Lung (tissue), 12 donors: ENCODE data around the gene ZIC2. TPM values are rescaled to one million over a fixed set of nuclear protein-coding genes. Genes with fewer than 3 reads are reported as not detected.

ENCODE experiments used
- ATAC-seq: fragments of 200-7000 bp; cut with Tn5 transposase; one replicate; pipeline ENCODE4 v1.9.1; 2020; ENCODE audit warnings: moderate number of reproducible peaks; ENCODE audit not compliant: insufficient read depth, low FRiP score
- DNase-seq, 3 donors: peaks; one replicate each; pipeline ENCODE4 v3.0.0-alpha.2; 2013 to 2017
- H3K27ac ChIP-seq, 2 donors: one replicate each; pipeline ENCODE4 v1.5.1; 2013; ENCODE audit warnings: mild to moderate bottlenecking in 2 of 2, moderate library complexity in 2 of 2, control low read depth in 1 of 2, inconsistent platforms in 1 of 2, low read depth in 1 of 2, low read length in 1 of 2
- H3K27me3 ChIP-seq, 3 donors: one replicate each; pipeline ENCODE4 v1.5.1; 2013; ENCODE audit warnings: low read length in 2 of 3; ENCODE audit not compliant: control insufficient read depth in 3 of 3, insufficient read depth in 3 of 3
- H3K36me3 ChIP-seq, 4 donors: one replicate each; pipeline ENCODE4 v1.5.1; 2013; ENCODE audit warnings: low read length in 4 of 4, mild to moderate bottlenecking in 1 of 4, moderate library complexity in 1 of 4; ENCODE audit not compliant: control insufficient read depth in 4 of 4, insufficient read depth in 4 of 4
- H3K4me1 ChIP-seq, 5 donors: one replicate each; pipeline ENCODE4 v1.5.1; 2013; ENCODE audit warnings: low read length in 5 of 5, mild to moderate bottlenecking in 2 of 5, moderate library complexity in 1 of 5; ENCODE audit not compliant: control insufficient read depth in 5 of 5, insufficient read depth in 5 of 5
- H3K4me3 ChIP-seq: one replicate; pipeline ENCODE4 v1.5.1; 2013; ENCODE audit warnings: mild to moderate bottlenecking, control low read depth, moderate library complexity
- H3K9ac ChIP-seq, 2 donors: one replicate each; pipeline ENCODE4 v1.5.1; 2013; ENCODE audit warnings: low read length in 2 of 2, control low read depth in 1 of 2; ENCODE audit not compliant: insufficient read depth in 1 of 2
- H3K9me3 ChIP-seq, 4 donors: one replicate each; pipeline ENCODE4 v1.5.1; 2013; ENCODE audit warnings: low read length in 3 of 4, mild to moderate bottlenecking in 1 of 4, moderate library complexity in 1 of 4; ENCODE audit not compliant: control insufficient read depth in 4 of 4, insufficient read depth in 3 of 4
- WGBS, 2 donors: extraction: QIAGEN DNeasy Blood & Tissue Kit; methylation state at CpG; one replicate each; pipeline ENCODE4 v1.1.7; 2013; 5-methylcytosine and 5-hydroxymethylcytosine counted together
- polyA plus RNA-seq, 2 donors: library from polyadenylated mRNA; stranded (reverse); fragments of 200-250 nt; gene quantifications; one replicate each; pipeline ENCODE4 v1.2.1, GENCODE V29; 2013
- total RNA-seq, 2 donors: library from RNA; depleted of rRNA in 1 of 2; stranded (reverse); fragments of >200 nt in 1 of 2; gene quantifications; one replicate each; pipeline ENCODE4 v1.2.1, GENCODE V29; 2014 to 2021
- TF ChIP-seq, protein P1 (sequence below): IDR thresholded peaks from 2 replicates; pipeline ENCODE4 v1.5.1; 2012; ENCODE audit warnings: mild to moderate bottlenecking; ENCODE audit errors: control extremely low read depth, extremely low read depth
- donor health status: control.
- donor health status: control.
- donor health status: Bipolar disorder and iron deficiency.
- donor health status: healthy.
- donor health status: DM: yes; HTN: yes; CAD: no.

The ZIC2 gene
- total and polyA plus RNA-seq, 4 donors = 0.06 TPM; not detected in 3

DNA sequence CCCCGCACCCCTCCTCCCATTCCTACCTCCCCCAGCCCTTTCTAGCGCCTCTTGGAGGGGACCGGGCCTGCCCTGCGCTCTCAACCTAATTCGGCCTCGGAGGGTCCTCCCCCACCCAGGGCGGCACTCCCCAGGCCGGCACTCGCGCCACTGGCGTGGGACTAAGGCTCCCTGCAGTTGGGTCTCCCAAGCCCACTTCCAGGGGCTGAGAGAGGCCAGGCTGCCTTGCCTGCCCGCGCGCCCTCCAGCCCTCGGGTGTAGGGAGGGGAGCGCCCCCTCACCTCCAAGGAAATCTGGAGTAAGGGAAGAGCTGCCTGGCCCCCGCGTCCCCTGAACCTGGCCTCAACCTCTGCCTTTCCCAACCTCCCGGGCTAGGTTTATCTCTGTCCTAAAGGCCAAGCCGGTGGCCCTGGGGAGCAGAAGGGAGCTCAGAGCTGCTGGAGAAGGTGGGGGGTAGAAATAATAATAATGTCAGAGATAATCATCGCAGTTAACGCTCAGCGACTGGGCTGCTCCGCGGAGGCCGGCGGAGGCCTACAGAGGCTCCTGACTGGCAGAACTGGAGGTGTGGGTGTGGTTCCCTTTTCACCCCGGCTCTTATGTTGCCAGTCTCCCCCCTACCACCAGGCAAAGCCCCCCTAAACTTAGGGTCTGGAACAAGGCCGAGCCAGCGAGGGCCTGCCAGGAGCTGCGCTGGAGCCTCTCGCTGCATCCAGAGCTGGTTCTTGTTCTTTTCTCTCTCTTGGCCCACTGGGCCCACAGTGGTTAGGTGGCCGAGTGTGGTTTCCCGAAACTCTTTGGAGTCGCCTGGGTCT lies 9.6 kb downstream of the ZIC2 start:
- Histone ChIP-seq H3K4me1 (peaks cover 0 to 6% (median 0%) of the 10 kb centered on the region in 5 donors), H3K27ac (no peak overlapping the region), H3K27me3 (peaks cover 6 to 99% (median 98%) of the 10 kb centered on the region in 3 donors), H3K9me3 (peaks cover 0 to 8% (median under 1%) of the 10 kb centered on the region in 4 donors), H3K4me3 (no peak overlapping the region), H3K36me3 (no peaks in the 10 kb centered on the region), H3K9ac (no peak overlapping the region)
- ATAC-seq = no peak
- TF ChIP-seq, protein P1, sequence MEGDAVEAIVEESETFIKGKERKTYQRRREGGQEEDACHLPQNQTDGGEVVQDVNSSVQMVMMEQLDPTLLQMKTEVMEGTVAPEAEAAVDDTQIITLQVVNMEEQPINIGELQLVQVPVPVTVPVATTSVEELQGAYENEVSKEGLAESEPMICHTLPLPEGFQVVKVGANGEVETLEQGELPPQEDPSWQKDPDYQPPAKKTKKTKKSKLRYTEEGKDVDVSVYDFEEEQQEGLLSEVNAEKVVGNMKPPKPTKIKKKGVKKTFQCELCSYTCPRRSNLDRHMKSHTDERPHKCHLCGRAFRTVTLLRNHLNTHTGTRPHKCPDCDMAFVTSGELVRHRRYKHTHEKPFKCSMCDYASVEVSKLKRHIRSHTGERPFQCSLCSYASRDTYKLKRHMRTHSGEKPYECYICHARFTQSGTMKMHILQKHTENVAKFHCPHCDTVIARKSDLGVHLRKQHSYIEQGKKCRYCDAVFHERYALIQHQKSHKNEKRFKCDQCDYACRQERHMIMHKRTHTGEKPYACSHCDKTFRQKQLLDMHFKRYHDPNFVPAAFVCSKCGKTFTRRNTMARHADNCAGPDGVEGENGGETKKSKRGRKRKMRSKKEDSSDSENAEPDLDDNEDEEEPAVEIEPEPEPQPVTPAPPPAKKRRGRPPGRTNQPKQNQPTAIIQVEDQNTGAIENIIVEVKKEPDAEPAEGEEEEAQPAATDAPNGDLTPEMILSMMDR = no peak
- peak in 1 of 3 donors; percentile 1 for DNase-seq
- WGBS, 2 donors = 8 to 12% methylated on average over 35 of the region's 35 CpGs

DNA sequence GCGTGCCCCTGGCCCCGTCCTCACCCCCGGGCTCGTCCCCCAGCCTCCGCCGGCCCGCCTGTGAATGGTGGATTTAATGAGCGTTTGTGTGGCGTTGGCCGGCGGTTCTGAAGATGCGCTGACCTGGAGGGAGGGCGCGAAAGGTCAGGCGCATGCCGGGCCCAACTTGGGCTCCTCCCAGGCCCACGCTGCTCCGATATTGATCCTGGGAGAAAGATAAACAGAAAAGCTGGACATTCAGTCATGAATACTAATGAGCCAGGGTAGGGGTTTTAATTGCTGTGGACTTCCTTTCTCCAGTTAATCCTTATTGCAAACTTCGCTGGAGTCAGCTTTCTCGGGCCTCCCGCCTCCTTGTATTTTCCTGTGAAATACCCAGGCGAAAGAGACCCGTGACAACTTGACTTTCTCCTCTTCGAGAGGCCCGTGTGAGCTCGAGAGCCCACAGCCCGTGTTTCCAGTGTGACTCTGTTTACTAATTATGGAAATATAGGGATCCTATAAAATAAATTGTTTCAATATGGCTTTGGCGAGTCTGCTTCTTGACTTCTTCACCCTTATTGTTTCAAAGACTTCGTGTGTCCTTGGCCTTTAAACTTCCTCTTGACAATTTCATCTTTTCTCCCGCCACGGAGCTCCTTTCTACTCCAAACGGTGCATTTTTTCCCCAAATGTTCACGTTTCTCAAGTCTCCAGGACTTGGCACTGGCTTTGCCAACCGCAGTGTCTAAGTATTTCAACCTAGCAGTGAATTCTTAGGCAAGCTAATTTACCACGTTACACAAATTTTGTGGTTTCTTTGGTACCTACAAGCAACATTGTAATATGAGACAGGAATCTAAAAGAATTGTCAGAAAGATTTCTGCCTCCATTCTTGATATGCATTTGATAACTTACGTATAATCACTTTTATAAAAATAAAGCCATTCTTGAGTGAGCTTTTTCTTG lies 10.5 kb downstream of the ZIC2 start:
- no peak overlapping the region for H3K9ac ChIP-seq
- no peak overlapping the region for H3K4me3 ChIP-seq
- peaks cover 0 to 9% (median 0%) of the 10 kb centered on the region in 5 donors for H3K4me1 ChIP-seq
- no peaks in the 10 kb centered on the region for H3K36me3 ChIP-seq
- DNase-seq (peak in 2 of 3 donors; percentile 10 to 43), ATAC-seq (no peak)
- H3K27ac ChIP-seq = no peak overlapping the region
- peaks cover 0 to 13% (median 1%) of the 10 kb centered on the region in 4 donors for H3K9me3 ChIP-seq
- WGBS, 2 donors = 8 to 14% methylated on average over 36 of the region's 36 CpGs
- peaks cover 5 to 99% (median 98%) of the 10 kb centered on the region in 3 donors for H3K27me3 ChIP-seq
- TF ChIP-seq, protein P1 = no peak

DNA sequence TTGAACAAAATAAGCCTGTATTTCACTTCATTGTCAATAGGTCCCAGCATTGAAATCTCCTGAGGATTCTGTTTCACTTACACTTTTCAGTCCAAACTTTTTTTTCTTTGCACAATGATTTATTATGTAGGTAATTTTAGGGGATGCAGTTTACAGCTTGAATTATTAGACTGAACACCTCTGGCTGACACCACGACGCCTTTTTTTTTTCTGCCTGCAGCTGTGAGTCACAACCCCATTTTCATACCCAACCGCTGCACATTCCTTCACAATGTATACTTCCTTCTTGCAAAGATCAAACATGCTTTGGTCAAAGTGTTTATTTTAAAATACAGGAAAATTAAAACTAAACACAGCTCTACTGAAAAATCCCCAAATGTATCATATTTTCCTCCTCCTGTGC lies 11.4 kb downstream of the ZIC2 start:
- Histone ChIP-seq H3K36me3 (no peaks in the 10 kb centered on the region), H3K27me3 (peaks cover 4 to 95% (median 93%) of the 10 kb centered on the region in 3 donors), H3K27ac (no peak overlapping the region), H3K9ac (no peak overlapping the region), H3K4me1 (peaks cover 0 to 10% (median 0%) of the 10 kb centered on the region in 5 donors), H3K9me3 (peaks cover 0 to 16% (median 1%) of the 10 kb centered on the region in 4 donors), H3K4me3 (no peak overlapping the region)
- peak in 2 of 3 donors; percentile 6 to 27 for DNase-seq
- TF ChIP-seq, protein P1 = no peak
- ATAC-seq = no peak
- 4 to 7% methylated on average over 3 of the region's 3 CpGs for WGBS, 2 donors
